ENCODE results near the gene TNNC1.

Gene TNNC1

DNA sequence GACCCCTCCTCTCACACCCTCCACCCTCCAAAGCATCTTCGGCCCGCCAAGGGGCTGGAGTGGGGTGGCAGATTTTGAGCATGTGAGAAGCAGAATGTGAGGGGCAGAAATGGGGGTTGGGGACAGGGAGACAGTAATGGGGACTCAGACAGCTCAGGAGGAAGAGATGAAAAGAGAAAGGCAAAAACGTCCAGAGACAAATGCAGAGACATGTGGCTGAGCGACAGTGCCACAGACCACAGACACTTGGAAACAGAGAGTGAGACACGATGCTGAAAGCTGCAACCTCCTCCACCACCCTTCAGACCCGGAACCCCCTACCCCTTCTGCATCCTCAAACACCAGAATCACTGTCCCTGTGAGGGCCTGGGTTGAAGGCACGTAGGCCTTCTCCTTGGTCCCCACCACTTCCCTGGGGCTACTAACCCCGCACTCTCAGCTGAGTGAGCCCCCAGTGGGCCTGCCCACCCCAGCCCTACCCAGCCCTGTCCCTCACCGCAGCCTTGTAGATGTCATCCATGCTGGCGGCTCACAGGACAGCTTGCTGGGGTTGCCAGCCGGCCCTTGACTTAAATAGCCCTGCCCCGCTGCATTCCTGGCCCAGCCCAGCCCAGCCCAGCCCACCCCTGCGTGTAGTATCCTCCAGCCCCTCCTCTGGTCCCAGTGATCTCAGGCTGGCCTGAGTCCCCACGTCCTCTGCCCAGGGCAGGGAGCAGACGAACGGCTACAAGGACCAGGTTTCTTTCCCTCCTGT is at the start of gene TNNC1:
TSS of gene TNNC1 (minus strand) at position 546 of the 754 bp plus-strand sequence. CDS start at position 520, 26 bp downstream.
- no peak for DNase-seq (ENCODE audit: low read depth in 2 of 2)

DNA sequence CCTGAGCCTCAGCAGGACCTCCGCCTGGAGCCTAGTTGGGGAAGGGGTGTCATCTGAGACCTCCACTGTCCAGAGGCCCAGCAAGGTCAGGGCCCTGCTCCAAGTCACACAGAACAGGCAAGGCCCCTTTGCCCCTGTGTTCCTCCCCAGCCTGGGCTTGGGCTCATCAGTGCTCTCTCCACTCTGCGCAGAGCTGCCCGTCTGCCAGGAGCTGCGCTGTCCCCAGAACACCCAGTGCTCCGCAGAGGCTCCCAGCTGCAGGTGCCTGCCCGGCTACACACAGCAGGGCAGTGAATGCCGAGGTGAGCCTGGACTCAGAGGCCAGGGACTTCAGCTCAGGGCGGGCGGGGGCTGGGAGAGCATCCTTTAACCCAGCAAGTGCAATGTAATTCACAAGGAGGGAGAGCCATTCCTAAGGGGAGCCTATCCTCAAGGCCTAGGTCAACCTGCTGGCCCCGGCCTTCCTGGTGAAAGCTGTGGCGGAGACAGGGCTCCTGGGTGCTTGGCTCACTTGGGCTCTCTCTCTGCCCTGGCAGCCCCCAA is 49.0 kb upstream of the TNNC1 start:
- DNase-seq (ENCODE audit: low read depth in 2 of 2): no peak

DNA sequence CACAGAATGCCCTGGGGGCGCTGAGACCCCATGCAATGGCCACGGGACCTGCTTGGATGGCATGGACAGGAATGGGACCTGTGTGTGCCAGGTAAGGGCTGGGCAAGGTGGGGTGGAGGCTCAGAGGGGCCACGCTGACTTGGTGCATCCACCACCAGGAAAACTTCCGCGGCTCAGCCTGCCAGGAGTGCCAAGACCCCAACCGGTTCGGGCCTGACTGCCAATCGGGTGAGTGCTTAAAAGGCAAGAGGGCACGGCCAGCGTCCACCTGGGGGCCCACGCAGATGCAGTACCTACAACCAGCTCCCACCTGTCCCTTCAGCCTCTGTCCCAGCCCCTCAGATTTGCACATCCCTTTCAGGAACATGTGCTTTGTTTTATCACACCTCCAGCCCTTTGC is 48.2 kb upstream of the TNNC1 start:
- DNase-seq (ENCODE audit: low read depth in 2 of 2): no peak

DNA sequence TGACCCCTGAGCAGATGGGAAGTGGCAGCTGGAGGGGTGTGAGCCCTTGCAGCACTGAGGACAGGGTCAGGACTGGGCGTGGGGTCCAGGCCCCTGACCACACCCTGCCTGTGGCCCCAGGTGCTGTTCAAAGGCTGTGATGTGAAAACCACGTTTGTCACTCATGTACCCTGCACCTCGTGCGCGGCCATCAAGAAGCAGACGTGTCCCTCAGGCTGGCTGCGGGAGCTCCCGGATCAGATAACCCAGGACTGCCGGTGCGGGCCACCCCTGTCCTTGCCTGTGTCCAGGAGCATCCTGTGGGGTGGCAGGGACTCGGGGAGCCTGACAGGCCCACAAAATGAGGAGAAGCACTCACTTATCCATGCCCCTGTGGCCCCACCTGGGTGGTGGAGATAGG is 47.2 kb upstream of the TNNC1 start:
- DNase-seq (ENCODE audit: low read depth in 2 of 2): no peak

DNA sequence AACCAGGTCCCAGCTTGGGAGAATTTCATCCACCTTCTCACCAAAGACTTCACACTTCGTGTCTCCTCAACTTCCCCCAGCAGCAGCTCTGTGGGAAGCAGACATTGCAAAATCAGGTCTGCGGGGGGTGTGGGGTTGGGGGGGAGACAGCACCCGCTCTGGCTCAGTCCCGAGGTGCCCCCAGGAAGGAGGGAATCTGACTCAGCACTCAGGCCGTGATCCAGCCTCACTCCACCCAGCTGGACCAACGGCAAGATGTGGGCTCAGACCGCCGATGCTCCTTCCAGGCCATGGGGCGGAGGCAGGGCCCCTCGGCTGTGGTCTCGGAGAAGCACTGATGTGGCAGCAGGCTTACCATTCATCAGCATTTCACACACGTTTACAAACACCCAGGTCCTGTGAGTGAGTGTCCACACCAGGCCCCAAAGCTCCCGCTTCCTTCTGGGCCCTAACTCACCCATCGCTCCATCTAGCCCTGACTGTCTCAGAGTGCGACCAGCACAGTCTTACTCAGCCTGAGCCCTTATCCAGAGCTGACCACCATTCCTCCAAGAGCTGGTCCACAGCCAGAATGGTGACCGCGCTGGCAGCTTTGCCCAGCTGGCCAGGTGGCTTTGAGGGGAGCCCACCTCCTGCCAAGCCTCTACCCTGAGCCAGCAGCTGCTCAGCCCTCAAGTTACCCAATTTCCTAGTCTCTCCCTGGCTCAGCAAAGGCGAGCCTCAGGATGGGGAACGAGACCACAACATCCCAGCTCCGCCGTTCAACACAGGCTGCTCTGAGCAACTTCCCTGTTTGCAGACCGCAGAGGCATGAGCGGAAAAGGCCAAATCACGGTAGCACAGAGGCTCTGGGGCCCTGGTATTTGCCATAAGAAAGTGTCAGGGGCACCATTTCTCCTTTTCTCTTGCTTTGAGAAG is 44.6 kb upstream of the TNNC1 start:
- no peak for DNase-seq (ENCODE audit: low read depth in 2 of 2)

DNA sequence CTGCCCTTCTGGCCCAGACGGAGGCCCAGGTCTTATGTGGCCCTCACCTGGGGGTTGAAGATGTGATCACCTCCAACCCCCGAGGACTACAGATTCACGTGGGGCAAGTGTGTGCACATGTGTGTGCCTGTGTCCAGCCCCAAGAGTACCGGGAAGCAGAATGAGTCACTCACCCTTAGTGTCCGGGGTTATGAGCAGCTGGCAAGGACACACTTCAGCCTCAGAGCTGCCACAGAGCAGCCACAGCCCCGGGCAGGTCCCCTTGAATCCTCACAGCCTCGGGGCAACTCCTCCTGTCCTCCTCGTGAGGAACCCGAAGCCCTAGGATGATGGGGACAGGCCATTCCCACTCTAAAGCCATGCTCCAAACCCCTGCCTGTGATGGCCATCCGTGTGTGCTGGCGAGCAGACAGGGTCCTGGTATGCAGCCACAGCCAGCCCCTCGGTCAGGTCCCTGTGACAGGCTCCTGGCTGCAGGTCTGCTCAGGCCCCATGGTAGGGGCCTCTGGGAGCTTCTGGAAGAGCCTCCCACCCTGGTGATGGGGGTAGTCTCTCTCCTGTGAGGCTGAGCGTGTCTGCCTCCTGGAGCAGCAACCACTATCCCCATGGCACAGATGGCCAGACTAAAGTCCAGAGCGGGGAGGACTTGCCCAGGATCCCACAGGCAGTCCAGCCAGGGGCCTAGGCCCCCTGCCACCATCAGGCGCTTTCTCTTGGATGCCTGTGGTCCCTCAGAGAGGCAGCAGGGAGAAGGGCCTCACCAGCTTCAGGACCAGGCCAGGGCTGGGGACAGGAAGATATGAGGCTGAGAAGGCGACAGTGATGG is 42.1 kb upstream of the TNNC1 start:
- DNase-seq (ENCODE audit: low read depth in 2 of 2): no peak

DNA sequence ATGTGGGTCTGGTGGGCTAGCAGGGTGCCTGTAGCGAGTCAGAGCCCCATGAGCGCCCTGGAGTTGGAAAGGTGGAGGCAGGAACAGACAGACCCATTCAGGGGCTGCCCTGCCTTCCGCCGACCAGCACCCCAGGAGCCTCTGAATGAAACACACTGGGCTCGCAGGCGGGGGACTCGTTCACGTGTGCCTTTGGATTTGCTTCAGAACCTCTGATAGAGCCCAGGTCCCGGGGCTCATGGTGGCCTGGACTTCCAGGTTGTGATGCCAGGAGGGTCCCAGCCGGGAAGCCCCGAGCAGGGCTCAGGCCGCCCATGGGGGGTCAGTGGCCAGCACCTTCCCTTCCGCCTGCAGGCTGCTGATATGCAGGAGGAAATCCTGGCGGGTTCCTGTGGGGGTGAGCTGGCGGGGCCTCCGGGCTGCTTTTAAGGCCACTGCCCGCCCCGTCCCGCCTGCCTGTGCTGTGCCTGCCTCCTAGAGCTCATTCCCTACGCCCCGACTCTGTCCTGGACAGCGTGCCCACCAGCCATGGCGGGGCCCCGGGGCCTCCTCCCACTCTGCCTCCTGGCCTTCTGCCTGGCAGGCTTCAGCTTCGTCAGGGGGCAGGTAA is 41.1 kb upstream of the TNNC1 start, which contains the start of gene STAB1:
TSS of gene STAB1 (plus strand) at position 453 of the 610 bp plus-strand sequence. CDS start at position 529, 76 bp downstream.
- no peak for DNase-seq (ENCODE audit: low read depth in 2 of 2)

DNA sequence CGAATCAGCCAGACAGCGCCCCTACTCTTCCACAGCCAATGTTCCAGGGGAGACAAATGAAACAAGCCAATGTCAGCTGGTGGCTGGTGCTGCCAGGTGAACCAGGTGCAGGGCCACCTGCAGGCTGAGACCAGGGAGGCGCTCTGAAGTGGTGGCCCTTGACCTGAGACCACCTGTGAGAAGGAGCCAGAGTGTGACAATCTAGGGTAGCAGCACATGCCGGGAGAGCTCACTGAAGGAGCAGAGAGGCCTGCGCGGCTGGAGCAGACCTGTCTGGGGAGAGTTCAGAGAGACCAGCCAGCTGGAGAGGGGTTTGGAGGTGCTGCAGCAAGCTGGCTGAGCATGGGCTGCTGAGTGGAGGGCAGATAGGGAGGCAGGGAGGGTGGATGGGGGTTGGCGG is 40.6 kb upstream of the TNNC1 start:
- no peak for DNase-seq (ENCODE audit: low read depth in 2 of 2)

DNA sequence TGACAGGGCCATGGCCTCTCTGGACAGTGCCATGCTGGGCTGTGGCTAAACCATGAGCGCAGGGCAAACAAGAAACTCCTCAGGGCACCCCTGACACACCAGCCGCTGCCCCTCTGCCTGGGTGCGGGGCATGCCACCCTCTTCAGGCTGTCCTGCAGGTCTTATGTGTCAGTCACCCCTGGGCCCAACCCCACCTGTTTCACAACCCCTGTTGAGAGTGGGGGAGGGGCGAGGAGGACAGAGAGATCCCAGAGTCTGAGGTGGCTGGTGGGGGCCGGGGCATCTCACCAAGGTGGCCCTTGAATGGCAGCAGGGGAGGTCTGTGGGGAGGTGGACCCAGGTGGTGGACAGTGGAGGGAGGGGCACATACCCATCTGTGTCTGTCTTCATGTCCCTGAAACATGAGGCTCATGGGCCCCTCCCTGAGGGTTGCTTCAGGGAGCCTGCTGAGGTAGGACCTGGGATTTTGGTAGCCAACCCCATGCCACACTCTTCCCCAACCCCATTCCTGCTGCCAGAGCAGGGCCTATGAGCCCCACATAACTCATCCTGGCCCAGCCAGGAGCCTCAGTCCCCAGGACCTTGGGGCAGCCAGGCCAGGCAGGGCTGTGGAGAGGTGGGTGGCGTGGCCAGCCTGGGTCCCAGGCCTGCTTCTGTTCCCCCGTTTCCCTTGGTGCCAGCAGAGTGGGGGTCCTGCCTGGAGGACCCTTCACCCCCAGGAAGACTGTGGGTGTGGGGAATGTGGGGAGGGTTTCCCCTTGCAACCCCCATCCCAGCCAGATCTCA is 39.6 kb upstream of the TNNC1 start:
- DNase-seq (ENCODE audit: low read depth in 2 of 2): no peak

DNA sequence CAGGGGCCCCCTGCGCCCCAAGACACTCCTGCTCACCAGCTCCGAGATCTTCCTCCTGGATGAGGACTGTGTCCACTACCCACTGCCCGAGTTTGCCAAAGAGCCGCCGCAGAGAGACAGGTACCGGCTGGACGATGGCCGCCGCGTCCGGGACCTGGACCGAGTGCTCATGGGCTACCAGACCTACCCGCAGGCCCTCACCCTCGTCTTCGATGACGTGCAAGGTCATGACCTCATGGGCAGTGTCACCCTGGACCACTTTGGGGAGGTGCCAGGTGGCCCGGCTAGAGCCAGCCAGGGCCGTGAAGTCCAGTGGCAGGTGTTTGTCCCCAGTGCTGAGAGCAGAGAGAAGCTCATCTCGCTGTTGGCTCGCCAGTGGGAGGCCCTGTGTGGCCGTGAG is 38.2 kb upstream of the TNNC1 start:
- no peak for DNase-seq (ENCODE audit: low read depth in 2 of 2)

DNA sequence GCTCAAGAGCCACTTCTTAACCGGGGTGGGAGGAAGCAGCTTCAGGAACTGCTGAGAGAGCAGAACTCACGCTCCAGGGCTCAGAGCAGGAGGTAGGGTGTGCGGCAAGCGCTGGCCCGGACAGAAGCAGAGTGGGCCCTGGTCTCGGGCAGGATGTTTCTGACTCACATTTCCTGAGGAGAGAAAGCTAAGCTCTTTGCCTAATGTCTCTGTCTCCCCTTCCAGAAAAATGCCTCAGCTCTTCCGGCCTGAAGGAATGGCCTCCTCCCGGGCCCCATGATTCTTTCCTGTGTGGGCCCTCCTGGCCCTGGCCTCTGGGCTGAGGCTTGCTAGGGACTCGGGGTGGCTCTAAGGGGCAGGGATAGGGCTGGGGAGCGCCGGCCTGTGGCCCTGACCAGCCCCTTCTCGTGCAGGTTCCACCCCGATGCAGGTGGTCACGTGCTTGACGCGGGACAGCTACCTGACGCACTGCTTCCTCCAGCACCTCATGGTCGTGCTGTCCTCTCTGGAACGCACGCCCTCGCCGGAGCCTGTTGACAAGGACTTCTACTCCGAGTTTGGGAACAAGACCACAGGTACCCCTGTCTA is 37.2 kb upstream of the TNNC1 start:
- no peak for DNase-seq (ENCODE audit: low read depth in 2 of 2)

DNA sequence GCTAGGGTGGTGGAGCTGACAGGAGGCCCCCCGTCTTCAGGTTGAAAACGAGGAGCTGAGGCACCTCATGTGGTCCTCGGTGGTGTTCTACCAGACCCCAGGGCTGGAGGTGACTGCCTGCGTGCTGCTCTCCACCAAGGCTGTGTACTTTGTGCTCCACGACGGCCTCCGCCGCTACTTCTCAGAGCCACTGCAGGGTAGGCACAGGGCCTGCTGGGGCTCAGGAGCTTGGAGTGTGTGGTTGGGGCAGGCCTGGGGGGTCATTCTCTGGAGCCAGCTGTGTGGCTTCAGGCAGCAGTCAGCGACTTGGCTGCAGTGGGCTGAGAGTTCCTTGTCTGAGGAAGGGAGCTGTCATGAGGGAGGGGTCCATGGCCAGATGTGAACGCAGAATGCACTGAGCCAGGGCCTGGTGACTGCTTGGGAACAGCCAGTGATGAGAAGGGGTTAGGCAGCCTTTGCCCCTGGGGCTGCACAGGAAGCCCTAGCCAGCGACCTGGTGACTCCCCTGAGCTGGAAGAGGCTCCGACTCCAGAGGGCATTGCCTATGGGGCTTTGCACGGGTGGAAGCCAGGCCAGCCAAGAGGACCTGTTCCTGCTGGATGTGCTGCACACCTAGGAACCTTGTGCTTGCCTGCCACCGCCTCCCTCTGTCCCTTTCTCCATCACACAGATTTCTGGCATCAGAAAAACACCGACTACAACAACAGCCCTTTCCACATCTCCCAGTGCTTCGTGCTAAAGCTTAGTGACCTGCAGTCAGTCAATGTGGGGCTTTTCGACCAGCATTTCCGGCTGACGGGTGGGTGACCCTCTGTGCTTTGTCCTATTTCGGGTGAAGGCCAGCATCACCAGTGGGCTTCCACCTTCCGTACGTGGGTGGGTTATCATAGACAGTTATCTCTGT is 36.4 kb upstream of the TNNC1 start:
- DNase-seq (ENCODE audit: low read depth in 2 of 2): no peak

DNA sequence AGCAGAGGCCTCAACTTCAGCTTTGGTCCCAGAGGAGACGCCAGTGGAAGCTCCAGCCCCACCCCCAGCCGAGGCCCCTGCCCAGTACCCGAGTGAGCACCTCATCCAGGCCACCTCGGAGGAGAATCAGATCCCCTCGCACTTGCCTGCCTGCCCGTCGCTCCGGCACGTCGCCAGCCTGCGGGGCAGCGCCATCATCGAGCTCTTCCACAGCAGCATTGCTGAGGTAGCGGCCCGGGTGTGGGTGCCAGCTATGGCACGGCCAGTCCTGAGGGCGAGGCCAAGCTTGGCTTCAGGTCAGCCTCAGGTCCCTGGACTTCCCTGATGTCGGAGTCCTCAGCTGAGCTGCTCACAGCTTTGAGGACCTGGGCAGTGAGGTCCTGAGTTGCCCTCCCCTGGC is 35.6 kb upstream of the TNNC1 start:
- no peak for DNase-seq (ENCODE audit: low read depth in 2 of 2)

DNA sequence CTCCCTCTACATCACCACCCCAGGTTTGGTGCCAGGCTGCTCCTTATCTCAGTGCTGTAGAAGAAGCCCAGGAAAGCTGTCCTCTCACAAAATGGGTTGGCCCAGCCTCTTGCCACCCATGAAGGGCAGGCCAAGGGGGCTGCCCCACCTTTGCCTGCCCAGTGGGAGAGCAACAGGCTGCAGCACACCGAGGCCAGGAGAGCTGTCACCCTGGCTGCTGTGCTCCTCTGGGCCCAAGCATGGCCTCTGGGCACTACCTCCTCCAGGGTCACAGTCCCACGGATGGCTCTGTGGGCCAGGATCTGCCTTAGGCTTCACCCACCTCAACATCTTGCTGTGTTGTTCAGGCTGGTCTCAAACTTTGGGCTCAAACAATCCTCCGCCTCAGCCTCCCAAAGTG is 34.9 kb upstream of the TNNC1 start:
- DNase-seq (ENCODE audit: low read depth in 2 of 2): no peak

DNA sequence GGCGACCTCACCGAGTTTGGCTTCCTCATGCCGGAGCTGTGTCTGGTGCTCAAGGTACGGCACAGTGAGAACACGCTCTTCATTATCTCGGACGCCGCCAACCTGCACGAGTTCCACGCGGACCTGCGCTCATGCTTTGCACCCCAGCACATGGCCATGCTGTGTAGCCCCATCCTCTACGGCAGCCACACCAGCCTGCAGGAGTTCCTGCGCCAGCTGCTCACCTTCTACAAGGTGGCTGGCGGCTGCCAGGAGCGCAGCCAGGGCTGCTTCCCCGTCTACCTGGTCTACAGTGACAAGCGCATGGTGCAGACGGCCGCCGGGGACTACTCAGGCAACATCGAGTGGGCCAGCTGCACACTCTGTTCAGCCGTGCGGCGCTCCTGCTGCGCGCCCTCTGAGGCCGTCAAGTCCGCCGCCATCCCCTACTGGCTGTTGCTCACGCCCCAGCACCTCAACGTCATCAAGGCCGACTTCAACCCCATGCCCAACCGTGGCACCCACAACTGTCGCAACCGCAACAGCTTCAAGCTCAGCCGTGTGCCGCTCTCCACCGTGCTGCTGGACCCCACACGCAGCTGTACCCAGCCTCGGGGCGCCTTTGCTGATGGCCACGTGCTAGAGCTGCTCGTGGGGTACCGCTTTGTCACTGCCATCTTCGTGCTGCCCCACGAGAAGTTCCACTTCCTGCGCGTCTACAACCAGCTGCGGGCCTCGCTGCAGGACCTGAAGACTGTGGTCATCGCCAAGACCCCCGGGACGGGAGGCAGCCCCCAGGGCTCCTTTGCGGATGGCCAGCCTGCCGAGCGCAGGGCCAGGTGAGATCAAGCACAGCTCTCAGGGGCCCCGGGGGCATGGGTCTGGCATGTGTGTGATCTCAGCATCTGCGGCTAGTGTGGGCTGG is 34.2 kb upstream of the TNNC1 start:
- no peak for DNase-seq (ENCODE audit: low read depth in 2 of 2)

DNA sequence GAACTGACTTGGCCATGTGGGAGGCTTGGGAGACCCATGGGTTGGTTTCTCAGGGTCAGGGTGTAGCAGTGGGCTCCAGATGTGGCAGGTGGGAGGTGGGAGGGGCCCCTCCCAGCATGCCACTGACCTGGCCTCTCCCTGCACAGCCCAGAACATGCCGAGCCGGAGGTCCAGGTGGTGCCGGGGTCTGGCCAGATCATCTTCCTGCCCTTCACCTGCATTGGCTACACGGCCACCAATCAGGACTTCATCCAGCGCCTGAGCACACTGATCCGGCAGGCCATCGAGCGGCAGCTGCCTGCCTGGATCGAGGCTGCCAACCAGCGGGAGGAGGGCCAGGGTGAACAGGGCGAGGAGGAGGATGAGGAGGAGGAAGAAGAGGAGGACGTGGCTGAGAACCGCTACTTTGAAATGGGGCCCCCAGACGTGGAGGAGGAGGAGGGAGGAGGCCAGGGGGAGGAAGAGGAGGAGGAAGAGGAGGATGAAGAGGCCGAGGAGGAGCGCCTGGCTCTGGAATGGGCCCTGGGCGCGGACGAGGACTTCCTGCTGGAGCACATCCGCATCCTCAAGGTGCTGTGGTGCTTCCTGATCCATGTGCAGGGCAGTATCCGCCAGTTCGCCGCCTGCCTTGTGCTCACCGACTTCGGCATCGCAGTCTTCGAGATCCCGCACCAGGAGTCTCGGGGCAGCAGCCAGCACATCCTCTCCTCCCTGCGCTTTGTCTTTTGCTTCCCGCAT is 33.4 kb upstream of the TNNC1 start:
- no peak for DNase-seq (ENCODE audit: low read depth in 2 of 2)

Data from stimulated activated CD8-positive, alpha-beta memory T cell treated with anti-CD3 and anti-CD28 coated beads, Interleukin-15, amount 100 ng/mL, for 4 hours (primary cell).